Middle frontal gyrus (tissue), 1 donor: Measurements from ENCODE around the gene GPATCH11.

Source experiments
- DNase-seq: peaks from one replicate; pipeline ENCODE4 v3.0.0-alpha.2; 2015; ENCODE audit warnings: low spot score; ENCODE audit errors: extremely low spot score

Gene GPATCH11

DNA sequence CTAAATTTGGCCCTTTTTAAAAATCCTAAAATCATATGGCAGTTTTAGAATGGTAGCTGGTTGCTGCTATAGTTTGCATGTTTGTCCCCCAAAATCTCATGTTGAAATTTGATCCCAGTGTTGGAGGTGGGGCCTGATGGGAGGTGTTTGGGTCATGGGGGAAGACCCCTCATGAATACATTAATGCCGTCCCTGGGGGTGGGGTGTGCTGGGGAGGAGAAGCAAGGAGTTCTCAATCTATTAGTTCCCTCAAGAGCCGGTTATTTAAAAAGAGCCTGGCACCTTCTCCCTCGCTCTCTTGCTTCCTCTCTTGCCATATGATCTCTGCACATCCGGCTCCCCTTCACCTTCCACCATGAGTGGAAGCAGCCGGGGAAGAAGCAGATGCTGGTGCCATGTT is 20.8 kb downstream of the GPATCH11 start:
- DNase-seq = no peak

DNA sequence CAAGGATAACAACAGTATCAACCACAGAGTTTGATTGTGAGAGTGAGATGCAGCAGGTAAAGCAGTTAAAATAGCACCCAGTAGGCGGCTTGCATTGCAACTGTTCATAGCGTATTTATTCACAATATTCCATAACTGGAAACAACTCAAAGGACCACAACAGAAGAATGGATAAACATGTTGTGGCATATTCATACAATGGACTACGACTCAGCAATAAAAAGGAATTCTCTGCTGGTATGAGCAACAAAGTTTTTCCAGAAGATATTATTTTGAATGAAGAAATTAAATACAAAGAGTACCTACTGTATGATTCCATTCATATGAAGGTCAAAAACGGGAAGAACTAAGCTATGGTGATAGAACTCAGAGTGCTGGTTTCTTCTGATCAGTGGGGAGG is 25.2 kb downstream of the GPATCH11 start:
- no peak for DNase-seq

GRCh38 chr2:37110306-37111212 is 26.2 kb downstream of the GPATCH11 start:
- no peak for DNase-seq

DNA sequence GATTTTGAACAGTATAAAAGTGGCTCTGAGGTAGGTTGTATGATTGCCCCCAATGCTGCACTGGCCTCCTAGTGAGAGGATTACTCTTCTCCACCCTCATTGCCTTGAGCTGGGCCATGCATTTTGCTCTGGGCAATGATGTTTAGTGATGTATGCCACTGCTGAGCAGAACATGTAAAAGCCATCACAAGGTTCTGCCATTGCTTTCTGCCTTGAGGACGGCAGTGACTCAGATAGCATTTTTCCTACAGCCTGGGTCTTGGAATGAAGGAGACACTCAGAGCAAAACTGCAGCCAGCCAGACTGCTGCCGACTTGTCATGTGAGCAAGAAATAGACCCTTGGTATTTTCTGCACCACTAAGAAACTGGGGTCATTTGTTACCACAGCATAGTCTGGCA is 27.6 kb downstream of the GPATCH11 start:
- DNase-seq = no peak

- DNase-seq = no peak
These were observed 33.2 kb downstream of the GPATCH11 start for GRCh38 chr2:37117566-37117965.

- DNase-seq = no peak
These were observed 34.8 kb downstream of the GPATCH11 start for GRCh38 chr2:37119157-37119556.

DNA sequence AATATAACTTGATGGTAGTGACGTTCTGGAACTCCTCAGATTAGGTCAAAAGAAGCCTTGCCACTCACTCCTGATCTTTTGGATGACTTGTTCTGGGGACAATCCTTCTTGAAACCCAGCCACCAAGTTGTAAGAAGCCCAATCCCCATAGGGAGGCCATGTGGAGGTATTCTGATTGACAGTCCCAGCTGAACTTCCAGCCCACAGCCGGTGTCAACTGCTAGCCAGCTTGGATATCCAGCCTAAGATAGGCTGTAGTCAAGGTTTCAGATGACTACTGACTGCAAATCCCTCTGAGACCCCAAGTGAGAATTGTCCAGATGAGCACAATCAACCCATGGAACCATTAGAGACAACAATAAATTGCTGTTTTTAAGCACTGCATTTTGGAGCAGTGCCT is 41.1 kb downstream of the GPATCH11 start:
- DNase-seq = no peak

- no peak for DNase-seq
These were observed 48.6 kb downstream of the GPATCH11 start for GRCh38 chr2:37132914-37133313.

DNA sequence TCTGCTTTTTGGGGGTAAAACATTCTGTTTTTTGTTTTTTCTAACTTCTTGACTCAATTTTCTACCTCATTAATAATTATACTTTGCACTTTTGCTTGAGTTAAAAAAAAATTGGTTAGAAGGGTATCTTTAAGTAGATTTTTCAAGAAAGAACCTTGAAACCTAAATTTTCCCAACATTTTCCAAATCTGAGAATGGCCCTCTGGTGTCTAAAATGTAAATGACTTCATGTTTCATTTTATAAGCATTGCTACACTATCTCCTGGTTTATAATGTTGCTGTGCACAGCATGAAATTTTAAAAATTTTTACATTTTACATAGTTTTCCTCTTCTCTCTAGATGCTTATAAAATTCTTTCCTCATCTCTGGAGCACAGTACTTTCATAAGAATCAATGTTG is 58.2 kb downstream of the GPATCH11 start:
- DNase-seq = no peak

DNA sequence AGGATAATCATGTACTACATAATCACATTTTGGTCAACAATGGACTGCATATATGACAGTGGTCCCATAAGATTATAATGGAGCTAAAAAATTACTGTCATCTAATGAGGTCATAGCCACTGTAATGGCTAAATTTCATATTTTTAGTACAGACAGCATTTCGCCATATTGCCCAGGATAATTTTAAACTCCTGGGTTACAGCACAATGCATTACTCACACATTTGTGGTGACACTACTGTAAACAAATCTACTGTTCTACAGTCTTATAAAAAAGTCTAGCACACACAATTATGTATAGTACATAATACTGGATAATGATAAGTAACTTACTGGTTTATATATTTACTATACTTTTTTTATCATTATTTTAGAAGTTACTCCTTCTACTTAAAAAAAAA is 59.7 kb downstream of the GPATCH11 start:
- no peak for DNase-seq

GRCh38 chr2:37146062-37146461 is 61.7 kb downstream of the GPATCH11 start:
- DNase-seq = no peak

GRCh38 chr2:37148325-37148724 is 64.0 kb downstream of the GPATCH11 start:
- DNase-seq = no peak
